Smooth muscle cell (in vitro differentiated cells): Measurements from ENCODE around the gene LRRC9. TPM values are rescaled to one million over a fixed set of nuclear protein-coding genes. Genes with fewer than 3 reads are reported as not detected.

Experiments used
- DNase-seq: peaks from one replicate; lab custom pipeline; 2025; ENCODE audit not compliant: unreplicated experiment; lab: John Stamatoyannopoulos, UW
- H2AFZ ChIP-seq: fragments of 200-600 bp; sonication (generic); 2 replicates; pipeline ENCODE4 v1.6.0; 2016; ENCODE audit warnings: antibody characterized with exemption, low read depth, mild to moderate bottlenecking
- H3F3A ChIP-seq: fragments of 200-600 bp; sonication (generic); 2 replicates; pipeline ENCODE4 v1.6.0; 2017; ENCODE audit warnings: antibody characterized with exemption, low read depth
- H3K27ac ChIP-seq: fragments of 200-600 bp; sonication (generic); 2 replicates; pipeline ENCODE4 v1.5.1; 2016; ENCODE audit warnings: low read depth, mild to moderate bottlenecking
- H3K27me3 ChIP-seq: fragments of 200-600 bp; sonication (generic); 2 replicates; pipeline ENCODE4 v1.6.1; 2016; ENCODE audit warnings: low read depth, mild to moderate bottlenecking
- H3K36me3 ChIP-seq: fragments of 200-600 bp; sonication (generic); 2 replicates; pipeline ENCODE4 v1.5.1; 2016; ENCODE audit warnings: low read depth
- H3K4me1 ChIP-seq: fragments of 200-600 bp; sonication (generic); 2 replicates; pipeline ENCODE4 v1.5.1; 2016; ENCODE audit warnings: low read depth
- H3K4me2 ChIP-seq: fragments of 200-600 bp; sonication (generic); 2 replicates; pipeline ENCODE4 v1.6.0; 2016; ENCODE audit warnings: mild to moderate bottlenecking
- H3K4me3 ChIP-seq: fragments of 200-600 bp; sonication (generic); 2 replicates; pipeline ENCODE4 v1.5.1; 2016; ENCODE audit warnings: mild to moderate bottlenecking
- H3K79me2 ChIP-seq: fragments of 200-600 bp; sonication (generic); 2 replicates; pipeline ENCODE4 v1.6.0; 2016; ENCODE audit warnings: low read depth, mild to moderate bottlenecking
- H3K9ac ChIP-seq: fragments of 200-600 bp; sonication (generic); 2 replicates; pipeline ENCODE4 v1.6.0; 2016; ENCODE audit warnings: low read depth
- H3K9me3 ChIP-seq: fragments of 200-600 bp; sonication (generic); replicated peaks from 2 replicates; pipeline ENCODE4 v1.5.1; 2016; ENCODE audit warnings: low read depth
- H4K20me1 ChIP-seq: fragments of 200-600 bp; sonication (generic); 2 replicates; pipeline ENCODE4 v1.6.0; 2016; ENCODE audit warnings: low read depth
- WGBS: methylation state at CpG from one replicate; pipeline ENCODE4 v1.1.7; 2016; ENCODE audit warnings: low lambda C conversion rate; 5-methylcytosine and 5-hydroxymethylcytosine counted together
- polyA plus RNA-seq: library from polyadenylated mRNA; unstranded; fragments of >200 nt; fragmentation: Nextera tagmentation; extraction: Ambion mirVana; gene quantifications from 2 replicates; pipeline ENCODE4 v1.2.1, GENCODE V29; 2016
- total RNA-seq: library from RNA; depleted of rRNA; stranded (reverse); fragments of >200 nt; gene quantifications from 2 replicates; pipeline ENCODE4 v1.2.3, GENCODE V29; 2014
- TF ChIP-seq, protein P1 (sequence below): fragments of 200-600 bp; sonication (generic); IDR thresholded peaks from 2 replicates; pipeline ENCODE4 v1.5.1; 2017; ENCODE audit warnings: borderline replicate concordance, mild to moderate bottlenecking, antibody characterized with exemption; ENCODE audit not compliant: insufficient read depth, poor library complexity, severe bottlenecking

The LRRC9 gene
- total RNA-seq (0.04 TPM in 1 of 2 replicates, not detected in the other), polyA plus RNA-seq (not detected in 2 replicates)

DNA sequence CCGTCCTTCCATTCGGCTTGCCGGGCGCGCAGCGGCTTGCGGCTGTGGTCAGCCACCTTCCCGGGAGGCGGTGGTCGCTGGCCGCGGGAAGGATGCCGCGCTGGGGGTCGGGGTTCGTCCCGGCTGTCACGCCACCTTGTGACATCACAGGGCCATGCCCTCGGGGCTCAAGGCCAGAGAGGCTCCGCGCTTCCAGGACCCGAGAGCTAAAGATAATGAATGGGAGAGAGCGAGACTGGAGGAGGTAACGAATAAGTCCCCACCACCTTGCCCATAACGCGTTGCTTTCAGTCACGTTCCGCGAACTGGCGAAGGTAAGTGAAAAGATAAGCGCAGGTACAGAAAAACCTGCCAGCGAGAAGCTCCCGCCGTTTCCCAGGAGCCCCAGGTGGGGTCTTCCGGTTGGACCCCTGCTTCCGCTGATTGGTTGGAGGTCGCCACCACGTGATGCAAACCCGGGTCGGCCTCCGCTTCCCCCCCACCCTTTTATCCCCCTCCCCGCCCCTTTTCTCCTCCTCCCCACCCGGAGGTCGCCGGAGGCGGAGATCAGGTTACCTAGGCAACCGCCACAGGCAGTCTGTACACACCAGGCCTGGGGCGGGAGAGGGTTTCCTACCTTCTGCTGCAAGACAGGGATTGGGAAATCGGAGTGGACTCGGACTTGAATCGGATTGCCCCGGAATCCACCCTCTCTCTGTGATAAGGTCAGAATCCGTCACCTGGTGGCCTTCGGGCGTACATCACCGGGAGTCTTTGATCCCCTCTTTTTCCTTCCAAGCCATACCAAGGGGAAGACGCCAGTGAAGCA is at the start of gene LRRC9:
LRRC9 (plus strand) TSS at position 575 of the 808 bp plus-strand sequence.
- H3K36me3 ChIP-seq = no peaks in the 10 kb centered on the region
- no peaks in the 10 kb centered on the region for H3F3A ChIP-seq
- H4K20me1 ChIP-seq = no peaks in the 10 kb centered on the region
- WGBS = 3% methylated on average over 53 of the region's 57 CpGs
- H3K4me2 ChIP-seq = peak within 1 kb of the TSS; percentile 94
- peak within 1 kb of the TSS; percentile 75 for H2AFZ ChIP-seq
- H3K79me2 ChIP-seq = no peaks in the 10 kb centered on the region
- peak within 1 kb of the TSS; percentile 70 for H3K4me3 ChIP-seq
- H3K27ac ChIP-seq = no peak within 1 kb of the TSS
- no peaks in the 10 kb centered on the region for H3K9me3 ChIP-seq
- peak; percentile 11 for DNase-seq
- H3K4me1 ChIP-seq = peaks cover 7% of the 10 kb centered on the region
- no peaks in the 10 kb centered on the region for H3K27me3 ChIP-seq
- TF ChIP-seq, protein P1, sequence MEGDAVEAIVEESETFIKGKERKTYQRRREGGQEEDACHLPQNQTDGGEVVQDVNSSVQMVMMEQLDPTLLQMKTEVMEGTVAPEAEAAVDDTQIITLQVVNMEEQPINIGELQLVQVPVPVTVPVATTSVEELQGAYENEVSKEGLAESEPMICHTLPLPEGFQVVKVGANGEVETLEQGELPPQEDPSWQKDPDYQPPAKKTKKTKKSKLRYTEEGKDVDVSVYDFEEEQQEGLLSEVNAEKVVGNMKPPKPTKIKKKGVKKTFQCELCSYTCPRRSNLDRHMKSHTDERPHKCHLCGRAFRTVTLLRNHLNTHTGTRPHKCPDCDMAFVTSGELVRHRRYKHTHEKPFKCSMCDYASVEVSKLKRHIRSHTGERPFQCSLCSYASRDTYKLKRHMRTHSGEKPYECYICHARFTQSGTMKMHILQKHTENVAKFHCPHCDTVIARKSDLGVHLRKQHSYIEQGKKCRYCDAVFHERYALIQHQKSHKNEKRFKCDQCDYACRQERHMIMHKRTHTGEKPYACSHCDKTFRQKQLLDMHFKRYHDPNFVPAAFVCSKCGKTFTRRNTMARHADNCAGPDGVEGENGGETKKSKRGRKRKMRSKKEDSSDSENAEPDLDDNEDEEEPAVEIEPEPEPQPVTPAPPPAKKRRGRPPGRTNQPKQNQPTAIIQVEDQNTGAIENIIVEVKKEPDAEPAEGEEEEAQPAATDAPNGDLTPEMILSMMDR = no peak
- peak within 1 kb of the TSS; percentile 18 for H3K9ac ChIP-seq

DNA sequence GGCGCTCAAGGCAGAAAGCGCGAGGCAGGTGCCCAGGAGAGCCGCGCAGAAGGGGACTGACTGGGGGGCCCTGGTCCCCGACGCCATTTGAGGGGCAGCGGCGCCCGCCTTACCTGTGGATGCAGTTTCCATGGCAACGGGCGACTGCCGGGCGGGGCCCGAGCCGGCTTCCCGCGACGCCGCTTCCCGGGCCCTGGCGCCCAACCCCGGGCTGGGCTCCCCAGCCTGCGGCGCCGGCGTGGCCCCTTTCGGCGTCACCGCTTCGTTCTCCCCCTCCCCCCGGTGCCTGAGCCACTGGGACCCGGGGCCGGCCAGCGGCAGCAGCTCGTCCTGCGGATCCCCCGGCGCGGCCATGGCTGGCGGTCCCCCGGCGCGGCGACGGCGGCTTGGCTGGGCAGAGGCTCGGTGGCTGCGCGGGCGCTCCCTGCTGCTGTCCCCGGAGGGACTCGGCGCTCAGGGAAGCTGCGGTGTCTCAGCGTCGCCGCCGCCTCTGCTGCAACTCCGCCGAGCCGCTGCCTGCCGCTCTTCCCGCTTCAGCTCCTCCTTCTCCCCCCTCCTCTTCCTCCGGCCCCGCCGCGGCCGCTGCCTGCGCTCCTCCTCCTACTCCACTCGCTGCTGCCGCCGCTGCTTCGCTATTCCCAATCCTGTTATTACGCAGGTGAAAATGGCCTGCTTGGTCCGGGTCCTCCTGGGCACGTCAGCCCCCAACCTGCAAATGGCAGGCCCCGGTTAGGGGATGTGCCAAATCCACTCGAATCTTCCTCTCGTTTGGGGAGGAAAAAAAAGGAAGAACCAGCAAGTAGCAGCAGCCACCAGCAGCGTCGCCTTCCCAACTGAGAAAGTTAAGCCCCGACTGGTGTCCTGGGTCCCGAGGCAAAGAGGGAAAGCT is 49.4 kb upstream of the LRRC9 start, which contains the start of gene RTN1:
RTN1 (minus strand) TSS at position 500 of the 889 bp plus-strand sequence; CDS start at position 354, 146 bp downstream.
- peak; percentile 12 for DNase-seq
- H3K9ac ChIP-seq = no peak within 1 kb of the TSS
- H3K4me2 ChIP-seq = peak within 1 kb of the TSS; percentile 99
- H3K27ac ChIP-seq = no peak within 1 kb of the TSS
- peak within 1 kb of the TSS; percentile 63 for H3K4me3 ChIP-seq
- no peaks in the 10 kb centered on the region for H3K36me3 ChIP-seq
- H3K27me3 ChIP-seq = peaks cover 86% of the 10 kb centered on the region
- H3K4me1 ChIP-seq = no peaks in the 10 kb centered on the region
- no peaks in the 10 kb centered on the region for H3K9me3 ChIP-seq
- WGBS = 2% methylated on average over 63 of the region's 84 CpGs
- H2AFZ ChIP-seq = peak within 1 kb of the TSS; percentile 95
- TF ChIP-seq, protein P1 = no peak
- no peaks in the 10 kb centered on the region for H3F3A ChIP-seq
- H4K20me1 ChIP-seq = no peaks in the 10 kb centered on the region
- H3K79me2 ChIP-seq = no peaks in the 10 kb centered on the region

DNA sequence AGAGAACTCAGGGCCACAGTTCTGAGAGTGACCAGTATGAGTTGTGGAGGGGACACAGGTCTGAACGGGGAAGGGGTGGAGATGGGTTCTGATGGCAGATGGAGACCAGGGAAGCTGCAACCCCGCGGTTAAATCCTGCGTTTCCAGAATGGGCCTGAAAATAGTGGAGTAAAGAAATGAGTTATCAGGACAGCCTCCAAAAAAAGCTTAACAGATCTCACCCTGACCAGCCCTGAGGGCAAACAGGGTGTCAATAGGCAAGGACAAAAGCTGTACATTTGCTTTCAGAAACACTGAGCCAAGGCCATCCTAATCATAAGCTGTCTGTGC is 48.8 kb upstream of the LRRC9 start:
- WGBS = 12% methylated on average over 4 of the region's 4 CpGs
- Histone ChIP-seq H3K27ac (no peak overlapping the region), H3K4me2 (peak overlapping the region; percentile 99), H3K9me3 (no peaks in the 10 kb centered on the region), H3K27me3 (peaks cover 80% of the 10 kb centered on the region), H3K4me3 (peak overlapping the region; percentile 63), H4K20me1 (no peaks in the 10 kb centered on the region), H3F3A (no peaks in the 10 kb centered on the region), H3K9ac (no peak overlapping the region), H2AFZ (peak overlapping the region; percentile 95), H3K4me1 (no peaks in the 10 kb centered on the region), H3K79me2 (no peaks in the 10 kb centered on the region), H3K36me3 (no peaks in the 10 kb centered on the region)
- TF ChIP-seq, protein P1 = no peak
- DNase-seq = no peak
